Lower lobe of right lung (tissue), 2 donors: ENCODE results near the gene INPPL1. TPM values are rescaled to one million over a fixed set of nuclear protein-coding genes. Genes with fewer than 3 reads are reported as not detected.

Experiments
- ATAC-seq, 2 donors: fragments of 200-7000 bp; cut with Tn5 transposase; one replicate each; pipeline ENCODE4 v1.9.1; 2020 to 2022; ENCODE audit warnings: mild to moderate bottlenecking in 2 of 2, moderate library complexity in 2 of 2
- DNase-seq: peaks from one replicate; pipeline ENCODE4 v3.0.0-alpha.2; 2020
- H3K27ac ChIP-seq: fragments of 200-600 bp; one replicate; pipeline ENCODE4 v1.8.0; 2022
- H3K27me3 ChIP-seq: fragments of 200-600 bp; one replicate; pipeline ENCODE4 v1.8.0; 2022; ENCODE audit warnings: low read depth
- H3K36me3 ChIP-seq: fragments of 200-600 bp; one replicate; pipeline ENCODE4 v1.8.0; 2022; ENCODE audit warnings: mild to moderate bottlenecking
- H3K4me1 ChIP-seq: fragments of 200-600 bp; one replicate; pipeline ENCODE4 v1.8.0; 2022
- H3K4me3 ChIP-seq: fragments of 200-600 bp; one replicate; pipeline ENCODE4 v1.8.0; 2022; ENCODE audit warnings: mild to moderate bottlenecking
- H3K9me3 ChIP-seq: fragments of 200-600 bp; one replicate; pipeline ENCODE4 v1.8.0; 2022
- intact Hi-C: fragments of 100-400 bp; cut with DNase I; formaldehyde crosslinking; loops from one replicate; pipeline ENCODE4 v1.11.0; 2022
- total RNA-seq: library from RNA; stranded (reverse); fragmentation: NEBNext Ultra II Directional; extraction: Animal tissue kit (Norgen Biotek cat#: 25700); gene quantifications from one replicate; pipeline ENCODE4 v1.2.1, GENCODE V29; 2021
- TF ChIP-seq, protein P1 (sequence below): fragments of 200-600 bp; IDR thresholded peaks from one replicate; pipeline ENCODE4 v1.8.0; 2022; ENCODE audit warnings: antibody characterized with exemption, mild to moderate bottlenecking
- donor health status: DM: no; HTN: yes; CAD: no; lungs with severe emphysema.

The INPPL1 gene
- total RNA-seq, 1 donor from 2014 or later: 147 TPM

GRCh38 chr11:72283947-72284346 lies 59.4 kb downstream of the INPPL1 start:
- no peaks in the 10 kb centered on the region for H3K27me3 ChIP-seq
- ATAC-seq (no peak), DNase-seq (no peak)
- no peaks in the 10 kb centered on the region for H3K9me3 ChIP-seq
- intact Hi-C loops: no loop called here
- no peak overlapping the region for H3K4me3 ChIP-seq
- H3K36me3 ChIP-seq: no peaks in the 10 kb centered on the region
- H3K4me1 ChIP-seq: no peaks in the 10 kb centered on the region
- H3K27ac ChIP-seq: no peak overlapping the region
- TF ChIP-seq, protein P1, sequence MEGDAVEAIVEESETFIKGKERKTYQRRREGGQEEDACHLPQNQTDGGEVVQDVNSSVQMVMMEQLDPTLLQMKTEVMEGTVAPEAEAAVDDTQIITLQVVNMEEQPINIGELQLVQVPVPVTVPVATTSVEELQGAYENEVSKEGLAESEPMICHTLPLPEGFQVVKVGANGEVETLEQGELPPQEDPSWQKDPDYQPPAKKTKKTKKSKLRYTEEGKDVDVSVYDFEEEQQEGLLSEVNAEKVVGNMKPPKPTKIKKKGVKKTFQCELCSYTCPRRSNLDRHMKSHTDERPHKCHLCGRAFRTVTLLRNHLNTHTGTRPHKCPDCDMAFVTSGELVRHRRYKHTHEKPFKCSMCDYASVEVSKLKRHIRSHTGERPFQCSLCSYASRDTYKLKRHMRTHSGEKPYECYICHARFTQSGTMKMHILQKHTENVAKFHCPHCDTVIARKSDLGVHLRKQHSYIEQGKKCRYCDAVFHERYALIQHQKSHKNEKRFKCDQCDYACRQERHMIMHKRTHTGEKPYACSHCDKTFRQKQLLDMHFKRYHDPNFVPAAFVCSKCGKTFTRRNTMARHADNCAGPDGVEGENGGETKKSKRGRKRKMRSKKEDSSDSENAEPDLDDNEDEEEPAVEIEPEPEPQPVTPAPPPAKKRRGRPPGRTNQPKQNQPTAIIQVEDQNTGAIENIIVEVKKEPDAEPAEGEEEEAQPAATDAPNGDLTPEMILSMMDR: no peak

DNA sequence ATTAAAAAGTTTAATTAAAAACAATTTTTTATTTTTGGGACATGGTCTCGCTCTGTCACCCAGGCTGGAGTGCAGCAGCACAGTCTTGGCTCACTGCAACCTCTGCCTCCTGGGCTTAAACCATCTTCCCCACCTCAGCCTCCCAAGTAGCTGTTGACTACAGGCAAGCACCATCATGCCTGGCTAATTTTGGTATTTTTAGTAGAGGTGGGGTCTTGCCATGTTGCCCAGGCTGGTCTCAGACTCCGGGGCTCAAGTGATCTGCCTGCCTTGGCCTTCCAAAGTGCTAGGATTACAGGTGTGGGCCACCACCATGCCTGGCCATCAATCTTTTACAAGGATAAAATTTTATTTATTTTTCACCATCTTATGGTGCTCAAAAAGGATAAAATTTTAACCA lies 62.7 kb downstream of the INPPL1 start:
- Histone ChIP-seq H3K27me3 (no peaks in the 10 kb centered on the region), H3K4me1 (no peaks in the 10 kb centered on the region), H3K4me3 (no peak overlapping the region), H3K36me3 (no peaks in the 10 kb centered on the region), H3K9me3 (no peaks in the 10 kb centered on the region), H3K27ac (no peak overlapping the region)
- DNase-seq (no peak), ATAC-seq (no peak)
- TF ChIP-seq, protein P1: no peak
- intact Hi-C loops: no loop called here

Other genes starting within 250 kb of the INPPL1 start
- gene IL18BP, start 225.9 kb upstream of the INPPL1 start, total RNA-seq: 18.0 TPM
- gene NUMA1, start 144.2 kb upstream of the INPPL1 start, total RNA-seq: 200 TPM
- gene LRRC51, start 143.9 kb upstream of the INPPL1 start, total RNA-seq: 14.8 TPM
- 96.0 TPM for gene LAMTOR1, start 121.5 kb upstream of the INPPL1 start, total RNA-seq
- gene TOMT, start 118.8 kb upstream of the INPPL1 start, total RNA-seq: not detected
- gene ANAPC15, start 112.1 kb upstream of the INPPL1 start, total RNA-seq: 22.7 TPM
- 53.1 TPM for gene FOLR3, start 89.0 kb upstream of the INPPL1 start, total RNA-seq
- 134 TPM for gene FOLR1, start 32.6 kb upstream of the INPPL1 start, total RNA-seq
- 28.1 TPM for gene FOLR2, start 8.0 kb upstream of the INPPL1 start, total RNA-seq
- not detected for gene PHOX2A, start 19.4 kb downstream of the INPPL1 start, total RNA-seq
- gene CLPB, start 209.8 kb downstream of the INPPL1 start, total RNA-seq: 25.7 TPM